T47D (cell line): ENCODE results near the gene GFRA1.

Experiments
- DNase-seq, 2 experiments: peaks; one replicate each; pipeline versions ENCODE4 v3.0.0 to v3.0.0-alpha.2; 2011 to 2012; ENCODE audit warnings: low read depth in 1 of 2, low spot score in 1 of 2
- JUND ChIP-seq: IDR thresholded peaks from 2 replicates; pipeline ENCODE4 v1.6.1; 2012; ENCODE audit warnings: low read depth
- in situ Hi-C: cut with HindIII; loops from 2 replicates; pipeline ENCODE4 v1.10.0; 2016; ENCODE audit warnings: low sequenced_read_pairs, low pct_unique_long_range_greater_than_20kb

Gene GFRA1

GRCh38 chr10:116289652-116290051, 16.6 kb upstream of the GFRA1 start:
- DNase-seq: no peak
- no peak for TF ChIP-seq JUND
- in situ Hi-C loops: no loop called here

- DNase-seq: peak in 1 of 2 experiments; percentile 60
- in situ Hi-C loops: no loop called here
- TF ChIP-seq JUND: no peak
These were observed 15.0 kb upstream of the GFRA1 start for GRCh38 chr10:116287906-116288501.

GRCh38 chr10:116286626-116287200, 13.7 kb upstream of the GFRA1 start:
- no peak for DNase-seq
- TF ChIP-seq JUND: no peak
- in situ Hi-C loops: no loop called here

- no peak for TF ChIP-seq JUND
- in situ Hi-C loops: no loop called here
These were observed 8.8 kb upstream of the GFRA1 start for GRCh38 chr10:116281775-116282174.

DNA sequence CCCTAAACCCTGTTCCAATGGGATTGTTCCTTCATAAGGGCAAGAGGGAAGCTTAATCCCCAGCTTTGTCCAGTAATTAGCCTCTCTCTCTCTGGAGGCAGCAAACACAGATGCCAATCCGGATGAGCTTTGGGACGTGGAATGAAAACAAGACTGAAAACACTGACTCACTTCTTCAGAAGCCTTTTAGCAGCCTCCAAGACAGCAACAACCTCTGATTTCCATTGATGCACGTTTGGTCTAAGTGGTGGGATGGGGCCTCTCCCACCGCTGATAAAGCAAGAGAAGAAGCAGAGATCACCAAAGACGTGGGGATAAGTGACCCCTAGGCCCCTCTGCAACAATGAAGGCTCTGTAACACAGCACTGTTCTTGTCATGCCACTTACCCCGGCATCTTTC, 5.8 kb upstream of the GFRA1 start:
- DNase-seq: no peak
- no peak for TF ChIP-seq JUND
- in situ Hi-C loops: no loop called here

More at GRCh38 chr10:116281775-116282174, 8.8 kb upstream of the GFRA1 start:
- no peak for DNase-seq

- in situ Hi-C loops: no loop called here
- DNase-seq: no peak
- TF ChIP-seq JUND: no peak
These were observed 4.0 kb upstream of the GFRA1 start for GRCh38 chr10:116276981-116277380.

- DNase-seq: no peak
These were observed 1.3 kb upstream of the GFRA1 start for GRCh38 chr10:116274064-116274904.

DNA sequence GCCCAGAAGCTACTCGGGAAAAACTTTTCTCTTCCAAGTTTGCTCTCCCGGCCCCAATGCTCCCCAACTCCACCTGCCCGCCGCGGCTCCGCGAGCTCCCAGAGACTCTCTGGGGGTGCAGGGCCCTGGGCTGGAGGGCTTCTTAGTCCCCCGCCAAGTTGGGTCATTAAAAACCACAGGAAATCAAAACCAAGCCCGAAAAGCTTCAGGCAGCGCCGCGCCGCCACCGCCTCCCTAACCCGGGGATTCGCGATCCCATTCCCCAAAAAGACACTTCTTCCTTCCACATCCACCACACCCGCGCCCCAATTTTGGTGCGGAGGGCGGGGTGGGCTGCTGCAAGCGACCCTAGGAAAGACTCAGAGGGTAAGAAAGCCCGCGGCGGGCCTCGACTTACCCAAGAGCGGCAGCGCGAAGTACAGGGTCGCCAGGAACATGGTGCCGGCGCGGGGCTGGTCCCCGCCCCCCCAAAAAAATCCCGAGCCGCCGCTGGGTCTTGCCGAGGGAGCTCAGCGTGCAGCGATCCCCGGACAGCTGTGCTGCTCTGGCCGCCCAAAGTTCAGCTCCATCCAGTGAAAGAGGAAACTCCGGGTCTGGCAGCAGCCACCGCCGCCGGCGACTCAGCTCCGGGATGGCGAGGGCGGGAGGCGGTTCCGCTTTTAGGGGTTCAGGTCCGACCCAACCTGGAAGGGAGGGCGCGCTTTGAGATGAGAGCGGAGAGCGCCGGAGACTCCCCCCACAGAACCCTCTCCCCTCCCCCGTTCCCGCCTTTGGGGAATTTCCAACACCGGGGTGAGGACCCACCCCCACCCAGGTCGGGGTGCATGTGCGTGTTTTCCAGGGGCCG, 1.2 kb downstream of the GFRA1 start:
- no peak for TF ChIP-seq JUND
- in situ Hi-C loops: no loop called here
- peak in 1 of 2 experiments; percentile 47 for DNase-seq

More at GRCh38 chr10:116274064-116274904, 1.3 kb upstream of the GFRA1 start:
- in situ Hi-C loops: no loop called here
- TF ChIP-seq JUND: no peak

GRCh38 chr10:116270771-116271592, 2.0 kb downstream of the GFRA1 start:
- no peak for TF ChIP-seq JUND
- in situ Hi-C loops: no loop called here
- DNase-seq: no peak

DNA sequence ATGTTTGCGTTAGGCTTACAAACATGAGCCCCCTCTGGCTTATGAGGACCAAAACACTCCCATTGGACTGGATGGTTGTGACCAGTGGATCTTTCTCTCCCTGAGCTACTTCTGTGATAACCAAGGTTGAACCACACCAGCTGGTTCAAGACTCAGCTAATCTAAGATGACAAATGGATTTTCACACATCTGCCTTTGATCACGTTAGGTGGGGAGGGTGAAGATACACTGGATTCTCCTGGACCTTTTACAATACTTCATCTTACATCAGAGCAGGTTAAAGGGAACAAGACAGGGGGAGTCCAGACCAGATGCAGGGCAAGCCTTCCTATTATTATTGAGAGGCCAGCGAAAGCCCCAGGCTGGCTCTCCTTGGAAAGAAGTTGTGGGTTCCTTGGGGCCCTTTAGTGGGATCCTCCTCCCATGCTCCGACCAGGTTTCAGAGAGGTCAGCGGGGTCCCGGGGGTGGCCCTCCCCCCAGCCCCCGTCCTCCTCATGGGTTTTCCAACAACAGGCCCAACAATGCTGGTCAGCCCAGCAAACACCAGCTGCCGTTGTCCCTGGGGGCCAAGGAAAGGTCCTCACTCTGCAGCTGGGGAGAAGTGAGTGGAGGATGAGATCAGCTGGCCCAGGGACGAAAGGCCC, 2.8 kb downstream of the GFRA1 start:
- DNase-seq: no peak
- TF ChIP-seq JUND: no peak
- in situ Hi-C loops: no loop called here

- TF ChIP-seq JUND: no peak
- no peak for DNase-seq
- in situ Hi-C loops: no loop called here
These were observed 3.4 kb downstream of the GFRA1 start for GRCh38 chr10:116269619-116270018.

DNA sequence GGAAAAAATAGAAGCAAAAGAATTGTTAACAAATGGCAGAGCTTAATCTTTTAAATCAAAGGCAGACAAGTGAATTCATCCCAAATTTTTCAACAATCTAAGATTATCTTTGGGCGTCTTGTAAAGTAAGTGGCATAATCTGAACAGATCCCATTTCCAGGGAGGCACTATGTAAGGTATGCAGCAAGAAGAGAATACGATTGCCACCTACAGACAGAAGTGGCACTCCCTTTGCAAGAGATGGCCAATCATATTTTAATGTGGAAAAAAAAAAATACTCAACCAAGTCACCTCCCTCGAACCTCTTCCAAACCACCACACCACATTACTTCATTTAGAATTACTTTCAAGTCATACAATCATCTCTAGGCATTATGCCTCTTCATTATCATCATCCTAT, 4.0 kb downstream of the GFRA1 start:
- TF ChIP-seq JUND: no peak
- in situ Hi-C loops: no loop called here
- DNase-seq: peak in 1 of 2 experiments; percentile 34
